HG03378 (cell line): Measurements from ENCODE around the gene CRYBG1.
"Not testable (repeated sequence)": the region's sequence is repeated elsewhere in the genome, so short reads cannot be mapped to it uniquely, and the experiment has no call there.

Source experiments
- ATAC-seq: cut with Tn5 transposase; IDR thresholded peaks from one replicate; pipeline ENCODE4 v1.9.1; 2021; ENCODE audit warnings: mild to moderate bottlenecking, moderate library complexity; ENCODE audit not compliant: unreplicated experiment

The CRYBG1 gene

GRCh38 chr6:106495014-106495413, 134.5 kb downstream of the CRYBG1 start:
- no peak for ATAC-seq

GRCh38 chr6:106496823-106497222, 136.3 kb downstream of the CRYBG1 start:
- ATAC-seq = no peak

- no peak for ATAC-seq
Measured at GRCh38 chr6:106501960-106502371, 141.4 kb downstream of the CRYBG1 start.

DNA sequence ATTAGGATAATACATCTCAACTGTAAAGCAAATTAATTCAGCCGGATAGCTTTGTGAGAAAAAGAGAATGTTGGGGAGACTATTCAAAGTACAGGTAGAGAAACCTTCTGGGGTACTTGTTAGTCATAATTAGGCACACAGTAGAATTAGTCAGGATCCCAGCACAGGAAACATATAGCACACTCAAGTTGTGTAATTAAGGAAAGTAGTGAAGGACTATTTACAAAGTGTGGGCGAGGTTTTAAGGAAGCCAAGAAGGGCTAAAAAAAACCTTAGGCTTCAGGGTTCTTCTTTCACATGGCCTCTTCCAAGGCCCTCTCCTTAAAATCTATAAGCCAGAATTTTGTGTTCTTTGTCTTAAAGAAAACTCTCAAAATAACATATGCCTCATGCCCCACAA, 142.0 kb downstream of the CRYBG1 start:
- no peak for ATAC-seq

DNA sequence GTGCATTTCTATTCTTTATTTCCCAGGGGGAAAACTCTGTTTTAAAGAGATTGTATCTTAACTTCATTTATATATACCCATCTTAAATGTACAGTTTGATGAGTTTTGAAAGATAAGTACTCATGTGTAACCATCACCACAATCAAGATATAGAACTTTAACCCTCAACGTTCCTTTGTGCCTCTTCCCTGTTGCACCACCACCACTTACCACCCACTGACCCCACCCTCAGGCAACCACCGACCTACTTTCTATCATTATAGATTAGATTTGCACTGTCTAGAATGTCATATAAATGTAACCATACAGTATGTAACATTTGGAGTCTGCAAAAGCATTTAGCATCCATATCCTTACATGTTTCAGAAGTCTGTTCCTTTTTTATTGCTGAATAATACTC, 147.8 kb downstream of the CRYBG1 start:
- no peak for ATAC-seq

GRCh38 chr6:106508834-106509233, 148.3 kb downstream of the CRYBG1 start:
- ATAC-seq = no peak

DNA sequence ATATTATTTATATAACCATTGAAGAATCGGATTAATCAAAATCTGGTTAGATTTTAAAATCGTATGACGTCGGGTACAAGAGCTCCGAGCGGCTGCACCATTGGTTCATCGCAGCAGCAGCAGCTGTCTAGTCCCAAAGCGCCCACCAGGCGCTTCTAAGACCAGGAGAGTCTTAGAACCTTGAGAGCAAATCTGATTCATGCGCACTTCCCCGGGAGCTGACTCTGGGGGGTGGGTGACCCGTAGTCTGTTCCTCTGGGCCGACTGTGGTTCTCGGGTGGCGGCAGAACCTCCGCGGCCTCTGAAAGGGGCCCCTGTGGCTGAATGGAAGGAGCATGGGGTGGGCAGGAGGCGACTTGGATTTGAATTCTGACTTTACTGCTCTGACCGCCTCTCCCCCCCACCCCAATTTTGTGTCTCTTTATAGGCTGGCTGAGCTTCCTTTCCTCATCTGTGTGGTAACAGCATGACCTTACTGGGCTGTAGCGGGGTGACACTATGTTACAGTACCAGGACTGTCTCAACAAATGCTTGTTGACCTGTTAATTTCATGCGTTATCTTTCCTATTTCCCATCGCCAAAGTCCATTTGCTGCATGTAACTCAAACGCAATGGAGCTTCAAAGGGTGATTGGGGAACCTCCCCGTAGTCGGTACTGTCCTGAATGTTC, 149.0 kb downstream of the CRYBG1 start:
- no peak for ATAC-seq

- ATAC-seq = no peak
Measured at GRCh38 chr6:106510090-106510970, 149.8 kb downstream of the CRYBG1 start.

- peak; percentile 8 for ATAC-seq
Measured at GRCh38 chr6:106511288-106512047, 151.0 kb downstream of the CRYBG1 start.

DNA sequence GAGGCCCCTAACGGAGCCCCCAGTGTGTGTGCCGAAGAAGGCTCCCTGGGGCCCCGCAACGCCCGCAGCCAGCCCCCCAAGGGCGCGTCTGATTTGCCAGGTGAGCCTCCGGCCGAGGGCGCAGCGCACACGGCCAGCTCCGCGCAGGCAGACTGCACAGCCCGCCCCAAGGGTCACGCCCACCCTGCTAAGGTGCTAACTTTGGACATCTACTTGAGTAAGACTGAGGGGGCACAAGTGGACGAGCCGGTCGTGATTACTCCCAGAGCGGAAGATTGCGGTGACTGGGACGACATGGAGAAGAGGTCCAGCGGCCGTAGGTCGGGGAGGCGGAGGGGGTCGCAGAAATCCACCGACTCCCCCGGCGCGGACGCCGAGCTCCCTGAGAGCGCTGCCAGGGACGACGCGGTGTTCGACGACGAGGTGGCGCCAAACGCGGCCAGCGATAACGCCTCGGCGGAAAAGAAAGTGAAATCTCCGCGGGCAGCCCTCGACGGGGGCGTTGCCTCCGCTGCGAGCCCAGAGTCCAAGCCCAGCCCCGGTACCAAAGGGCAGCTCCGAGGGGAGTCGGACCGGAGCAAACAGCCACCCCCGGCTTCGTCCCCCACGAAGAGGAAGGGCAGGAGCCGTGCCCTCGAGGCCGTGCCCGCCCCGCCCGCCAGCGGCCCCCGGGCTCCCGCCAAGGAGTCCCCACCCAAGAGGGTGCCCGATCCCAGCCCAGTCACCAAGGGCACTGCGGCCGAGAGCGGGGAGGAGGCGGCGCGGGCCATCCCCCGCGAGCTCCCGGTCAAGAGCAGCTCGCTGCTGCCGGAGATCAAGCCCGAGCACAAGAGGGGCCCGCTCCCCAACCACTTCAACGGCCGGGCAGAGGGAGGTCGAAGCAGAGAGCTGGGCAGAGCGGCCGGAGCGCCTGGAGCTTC, 151.8 kb downstream of the CRYBG1 start:
- ATAC-seq = peak; percentile 40

- no peak for ATAC-seq
Measured at GRCh38 chr6:106512968-106513574, 152.6 kb downstream of the CRYBG1 start.

DNA sequence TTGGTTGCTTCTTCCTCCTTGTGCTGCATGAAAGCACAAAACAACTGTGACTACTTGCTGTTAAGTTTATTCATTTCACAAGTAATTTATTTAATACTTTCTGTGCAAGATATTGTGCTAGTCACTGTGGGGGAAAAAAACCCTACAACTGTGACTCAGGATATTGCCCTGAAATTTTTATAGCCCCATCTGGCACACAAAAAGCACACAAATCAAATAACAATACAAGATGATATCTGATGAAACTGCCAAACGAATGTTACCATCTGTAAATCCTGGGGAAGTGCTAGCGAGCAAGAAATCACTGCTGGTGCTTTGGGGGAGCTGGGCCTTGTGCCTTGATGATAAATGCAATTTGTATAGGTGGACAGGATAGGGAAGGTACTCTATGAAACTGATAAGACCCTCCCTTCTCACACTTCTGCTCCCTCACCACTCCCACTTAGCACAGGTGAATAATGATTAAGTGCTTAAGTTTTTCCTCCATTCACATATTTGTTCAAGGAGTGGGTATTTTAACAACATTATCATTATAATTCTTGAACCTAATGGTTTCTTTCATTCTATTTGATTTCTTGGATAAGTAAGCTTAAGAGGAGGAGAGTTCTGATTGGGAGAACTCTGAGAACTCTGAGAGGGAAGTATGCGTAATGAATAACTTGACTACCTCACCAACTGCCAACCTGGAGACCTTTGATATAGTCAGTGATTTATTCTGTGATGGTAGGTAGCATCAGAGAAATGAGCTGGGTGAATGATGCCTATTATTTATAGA, 153.5 kb downstream of the CRYBG1 start:
- no peak for ATAC-seq

DNA sequence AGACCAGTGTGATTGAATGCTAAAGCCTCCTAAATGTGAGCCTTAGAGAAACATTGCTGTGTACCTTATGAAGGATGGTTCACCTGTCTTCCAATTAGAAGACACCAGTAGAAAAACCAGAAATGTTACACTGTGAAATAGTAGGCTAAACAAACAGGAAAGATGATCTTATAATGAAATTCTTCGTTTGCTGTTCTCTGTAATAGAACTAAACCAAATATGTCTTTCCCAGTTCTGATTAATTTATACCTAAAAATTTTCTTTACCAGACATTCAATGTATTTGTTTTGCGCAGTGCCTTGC, 154.0 kb downstream of the CRYBG1 start:
- no peak for ATAC-seq

DNA sequence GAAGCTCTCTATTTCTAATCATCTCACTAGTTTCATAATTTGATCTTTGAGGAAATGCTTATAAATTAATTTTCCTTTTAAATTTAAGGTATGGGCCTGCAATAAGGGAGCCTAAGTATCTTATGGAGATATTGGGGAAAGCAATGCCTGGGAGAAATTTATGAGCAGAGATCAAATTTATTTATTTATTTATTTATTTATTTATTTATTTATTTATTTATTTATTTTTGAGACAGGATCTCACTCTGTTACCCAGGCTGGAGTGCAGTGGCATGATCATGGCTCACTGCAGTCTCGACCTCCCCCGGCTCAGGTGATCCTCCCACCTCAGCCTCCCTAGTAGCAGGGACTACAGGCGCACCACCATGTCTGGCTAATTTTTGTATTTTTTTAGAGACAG, 155.1 kb downstream of the CRYBG1 start:
- ATAC-seq = not testable (repeated sequence)

GRCh38 chr6:106516616-106517015, 156.1 kb downstream of the CRYBG1 start:
- ATAC-seq = no peak

DNA sequence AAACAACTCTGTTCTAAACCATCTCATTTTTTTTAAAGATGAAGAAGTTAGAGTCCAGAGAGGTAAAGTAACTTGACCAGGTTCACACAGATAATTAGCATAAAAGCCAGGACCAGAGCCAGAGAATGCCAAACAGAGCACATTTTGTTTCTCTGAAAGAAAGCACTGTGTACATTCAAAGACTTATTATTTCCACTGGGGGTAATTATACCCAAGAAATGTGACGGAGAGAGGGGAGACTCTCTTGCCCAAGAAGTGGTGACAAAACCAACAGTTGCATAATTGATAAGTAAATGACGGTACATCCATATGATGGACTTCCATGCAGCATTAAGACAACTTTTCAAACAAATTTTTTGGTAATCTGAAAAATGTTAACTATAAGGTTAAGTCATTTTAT, 157.2 kb downstream of the CRYBG1 start:
- no peak for ATAC-seq

DNA sequence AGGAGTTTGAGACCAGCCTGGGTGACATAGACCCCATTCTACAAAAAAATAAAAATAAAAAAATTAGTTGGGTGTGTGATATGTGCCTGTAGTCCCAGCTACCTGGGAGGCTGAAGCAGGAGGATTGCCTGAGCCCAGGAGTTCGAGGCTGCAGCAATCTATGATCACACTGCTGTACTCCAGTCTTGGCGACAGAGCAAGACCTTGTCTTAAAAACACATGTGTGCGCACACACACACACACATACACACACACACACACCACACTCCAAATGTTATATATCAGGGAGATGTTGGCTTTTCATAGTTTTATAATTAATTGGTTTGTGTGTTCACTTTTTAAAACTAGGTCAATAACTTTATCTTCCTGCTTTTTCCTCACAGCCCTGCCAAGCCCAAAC, 158.2 kb downstream of the CRYBG1 start:
- no peak for ATAC-seq

- ATAC-seq = peak; percentile 46
Measured at GRCh38 chr6:106519460-106520394, 159.2 kb downstream of the CRYBG1 start.
